Cardiac muscle cell (in vitro differentiated cells and primary cell): Measurements from ENCODE around the gene ABCC1. TPM values are rescaled to one million over a fixed set of nuclear protein-coding genes. Genes with fewer than 3 reads are reported as not detected.

Experiments used
- DNase-seq, 2 donors: peaks; one replicate each; pipeline versions ENCODE4 v3.0.0 to v3.0.0-alpha.2; 2010 to 2017; ENCODE audit warnings: low read depth in 1 of 2, low spot score in 1 of 2
- H3K27ac ChIP-seq: fragments of 200-600 bp; sonication (generic); 2 replicates; pipeline ENCODE4 v1.5.1; 2016
- H3K27me3 ChIP-seq: fragments of 200-600 bp; sonication (generic); 2 replicates; pipeline ENCODE4 v1.6.0; 2016; ENCODE audit warnings: control low read depth
- H3K36me3 ChIP-seq: fragments of 200-600 bp; sonication (generic); 2 replicates; pipeline ENCODE4 v1.5.1; 2016; ENCODE audit warnings: control low read depth
- H3K4me1 ChIP-seq: fragments of 200-600 bp; sonication (generic); 2 replicates; pipeline ENCODE4 v1.8.1; 2017; ENCODE audit warnings: low read depth, mild to moderate bottlenecking, mixed run types
- H3K4me3 ChIP-seq: fragments of 200-600 bp; sonication (generic); 2 replicates; pipeline ENCODE4 v1.5.1; 2016; ENCODE audit warnings: mild to moderate bottlenecking
- H3K9me3 ChIP-seq: fragments of 200-600 bp; sonication (generic); 2 replicates; pipeline ENCODE4 v1.5.1; 2017; ENCODE audit warnings: low read depth, mild to moderate bottlenecking, control low read depth
- CTCF ChIP-seq: IDR thresholded peaks from 2 replicates; pipeline ENCODE4 v1.5.1; 2012; ENCODE audit warnings: low read depth, mild to moderate bottlenecking, low read length
- polyA plus RNA-seq: library from polyadenylated mRNA; unstranded; fragments of >200 nt; fragmentation: Nextera tagmentation; extraction: Ambion mirVana; gene quantifications from 2 replicates; pipeline ENCODE4 v1.2.1, GENCODE V29; 2016
- total RNA-seq: library from RNA; depleted of rRNA; stranded (reverse); fragments of >200 nt; gene quantifications from 2 replicates; pipeline ENCODE4 v1.2.3, GENCODE V29; 2016

The ABCC1 gene
- total and polyA plus RNA-seq, 2 experiments from 2014 or later, result 14.2 to 31.0 TPM

GRCh38 chr16:16031401-16031800 is 82.0 kb downstream of the ABCC1 start:
- H3K27ac ChIP-seq, result no peak overlapping the region
- DNase-seq, result no peak

GRCh38 chr16:16032271-16032979 is 83.0 kb downstream of the ABCC1 start:
- Histone ChIP-seq H3K4me3 (no peak overlapping the region), H3K36me3 (peaks cover 12% of the 10 kb centered on the region), H3K27me3 (no peaks in the 10 kb centered on the region), H3K4me1 (no peaks in the 10 kb centered on the region), H3K9me3 (no peaks in the 10 kb centered on the region), H3K27ac (no peak overlapping the region)
- no peak for DNase-seq
- no peak for TF ChIP-seq CTCF

More at GRCh38 chr16:16031401-16031800, 82.0 kb downstream of the ABCC1 start:
- no peak for TF ChIP-seq CTCF
- peaks cover 4% of the 10 kb centered on the region for H3K36me3 ChIP-seq
- no peaks in the 10 kb centered on the region for H3K4me1 ChIP-seq
- H3K9me3 ChIP-seq, result no peaks in the 10 kb centered on the region
- no peak overlapping the region for H3K4me3 ChIP-seq
- no peaks in the 10 kb centered on the region for H3K27me3 ChIP-seq

GRCh38 chr16:16033208-16033717 is 83.8 kb downstream of the ABCC1 start:
- no peak for DNase-seq
- Histone ChIP-seq H3K27ac (no peak overlapping the region), H3K4me3 (no peak overlapping the region), H3K27me3 (no peaks in the 10 kb centered on the region), H3K4me1 (no peaks in the 10 kb centered on the region), H3K9me3 (no peaks in the 10 kb centered on the region), H3K36me3 (peaks cover 15% of the 10 kb centered on the region)
- TF ChIP-seq CTCF, result no peak

GRCh38 chr16:16036359-16036792 is 87.0 kb downstream of the ABCC1 start:
- DNase-seq, result no peak
- TF ChIP-seq CTCF, result no peak
- Histone ChIP-seq H3K27me3 (no peaks in the 10 kb centered on the region), H3K9me3 (no peaks in the 10 kb centered on the region), H3K27ac (no peak overlapping the region), H3K36me3 (peaks cover 19% of the 10 kb centered on the region), H3K4me3 (no peak overlapping the region), H3K4me1 (no peaks in the 10 kb centered on the region)

- no peak for TF ChIP-seq CTCF
- Histone ChIP-seq H3K27ac (no peak overlapping the region), H3K4me1 (no peaks in the 10 kb centered on the region), H3K9me3 (no peaks in the 10 kb centered on the region), H3K27me3 (no peaks in the 10 kb centered on the region), H3K4me3 (no peak overlapping the region), H3K36me3 (peaks cover 19% of the 10 kb centered on the region)
- no peak for DNase-seq
These were observed 88.1 kb downstream of the ABCC1 start for GRCh38 chr16:16037521-16037920.
